Measurements from ENCODE around the gene RGP1. TPM values are rescaled to one million over a fixed set of nuclear protein-coding genes. Genes with fewer than 3 reads are reported as not detected.

The RGP1 gene
- total and polyA plus RNA-seq, 9 of the 15 experiments (the other 6 are each of a cell fraction or from before 2014, with no cell fraction given) = 0.42 to 13.8 (median 6.7) TPM

DNA sequence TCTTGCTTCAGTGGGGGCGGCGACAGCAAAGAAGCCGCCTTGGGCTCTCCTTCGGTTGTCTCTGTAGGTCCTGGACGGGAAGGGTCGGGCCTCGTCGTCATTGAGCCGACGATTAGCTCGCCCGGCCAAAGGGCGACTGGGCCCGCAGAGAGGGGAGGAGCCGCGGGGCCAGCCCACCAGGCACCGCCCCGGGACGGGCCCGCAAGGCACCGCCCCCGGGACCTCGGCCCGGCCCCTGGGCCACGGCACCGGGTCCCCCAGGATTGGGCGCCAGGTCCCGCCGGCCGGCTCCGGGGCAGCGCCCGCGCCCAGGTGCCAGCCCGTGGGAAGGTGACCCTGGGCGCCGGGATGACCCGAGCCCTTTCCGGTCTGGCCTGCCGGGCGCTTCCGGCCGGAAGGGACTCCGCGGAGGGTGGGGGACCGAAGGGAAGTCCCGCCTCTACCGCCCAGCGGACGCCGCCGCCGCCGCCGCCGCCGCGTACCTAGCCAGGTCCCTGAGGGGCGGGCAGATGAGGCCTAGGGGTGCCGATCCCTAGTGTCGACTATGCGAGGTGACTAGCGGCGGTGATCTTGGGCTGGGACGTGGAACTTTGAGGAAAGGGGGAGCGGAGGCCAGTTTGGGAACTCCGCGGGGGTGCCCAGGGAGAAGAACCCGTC is at the start of gene RGP1, which contains the start of gene GBA2 (continued):
- TF ChIP-seq, protein P1, sequence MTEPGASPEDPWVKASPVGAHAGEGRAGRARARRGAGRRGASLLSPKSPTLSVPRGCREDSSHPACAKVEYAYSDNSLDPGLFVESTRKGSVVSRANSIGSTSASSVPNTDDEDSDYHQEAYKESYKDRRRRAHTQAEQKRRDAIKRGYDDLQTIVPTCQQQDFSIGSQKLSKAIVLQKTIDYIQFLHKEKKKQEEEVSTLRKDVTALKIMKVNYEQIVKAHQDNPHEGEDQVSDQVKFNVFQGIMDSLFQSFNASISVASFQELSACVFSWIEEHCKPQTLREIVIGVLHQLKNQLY (CRISPR knock-in tag; conservative IDR thresholded peaks at IDR 0.05) = no peak
- no peak for TF ChIP-seq ELF4 (CRISPR knock-in tag; IDR thresholded peaks at IDR 0.05)
- TF ChIP-seq XRCC5 (IDR thresholded peaks at IDR 0.05; ENCODE audit: low read depth, low read length) = no peak
- TF ChIP-seq, protein P2, sequence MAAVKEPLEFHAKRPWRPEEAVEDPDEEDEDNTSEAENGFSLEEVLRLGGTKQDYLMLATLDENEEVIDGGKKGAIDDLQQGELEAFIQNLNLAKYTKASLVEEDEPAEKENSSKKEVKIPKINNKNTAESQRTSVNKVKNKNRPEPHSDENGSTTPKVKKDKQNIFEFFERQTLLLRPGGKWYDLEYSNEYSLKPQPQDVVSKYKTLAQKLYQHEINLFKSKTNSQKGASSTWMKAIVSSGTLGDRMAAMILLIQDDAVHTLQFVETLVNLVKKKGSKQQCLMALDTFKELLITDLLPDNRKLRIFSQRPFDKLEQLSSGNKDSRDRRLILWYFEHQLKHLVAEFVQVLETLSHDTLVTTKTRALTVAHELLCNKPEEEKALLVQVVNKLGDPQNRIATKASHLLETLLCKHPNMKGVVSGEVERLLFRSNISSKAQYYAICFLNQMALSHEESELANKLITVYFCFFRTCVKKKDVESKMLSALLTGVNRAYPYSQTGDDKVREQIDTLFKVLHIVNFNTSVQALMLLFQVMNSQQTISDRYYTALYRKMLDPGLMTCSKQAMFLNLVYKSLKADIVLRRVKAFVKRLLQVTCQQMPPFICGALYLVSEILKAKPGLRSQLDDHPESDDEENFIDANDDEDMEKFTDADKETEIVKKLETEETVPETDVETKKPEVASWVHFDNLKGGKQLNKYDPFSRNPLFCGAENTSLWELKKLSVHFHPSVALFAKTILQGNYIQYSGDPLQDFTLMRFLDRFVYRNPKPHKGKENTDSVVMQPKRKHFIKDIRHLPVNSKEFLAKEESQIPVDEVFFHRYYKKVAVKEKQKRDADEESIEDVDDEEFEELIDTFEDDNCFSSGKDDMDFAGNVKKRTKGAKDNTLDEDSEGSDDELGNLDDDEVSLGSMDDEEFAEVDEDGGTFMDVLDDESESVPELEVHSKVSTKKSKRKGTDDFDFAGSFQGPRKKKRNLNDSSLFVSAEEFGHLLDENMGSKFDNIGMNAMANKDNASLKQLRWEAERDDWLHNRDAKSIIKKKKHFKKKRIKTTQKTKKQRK (IDR thresholded peaks at IDR 0.05; ENCODE audit: borderline replicate concordance, low read depth, low read length) = no peak
- no peak for TF ChIP-seq ZFPM2 (CRISPR knock-in tag; IDR thresholded peaks at IDR 0.05)
- no peak for TF ChIP-seq SAP30 (IDR thresholded peaks at IDR 0.05; ENCODE audit: borderline replicate concordance, insufficient read depth, low read depth, low read length, poor library complexity, severe bottlenecking)
- TF ChIP-seq ZNF165 (CRISPR knock-in tag; IDR thresholded peaks at IDR 0.05; ENCODE audit: borderline replicate concordance) = no peak
- TF ChIP-seq SP2 (IDR thresholded peaks at IDR 0.05; ENCODE audit: extremely low read depth, low read depth, low read length, poor library complexity, severe bottlenecking) = no peak
- TF ChIP-seq HEY1 (CRISPR knock-in tag; IDR thresholded peaks at IDR 0.05; ENCODE audit: borderline replicate concordance) = no peak
- no peak for TF ChIP-seq ZNF785 (CRISPR knock-in tag; IDR thresholded peaks at IDR 0.05)
- TF ChIP-seq, protein P3, sequence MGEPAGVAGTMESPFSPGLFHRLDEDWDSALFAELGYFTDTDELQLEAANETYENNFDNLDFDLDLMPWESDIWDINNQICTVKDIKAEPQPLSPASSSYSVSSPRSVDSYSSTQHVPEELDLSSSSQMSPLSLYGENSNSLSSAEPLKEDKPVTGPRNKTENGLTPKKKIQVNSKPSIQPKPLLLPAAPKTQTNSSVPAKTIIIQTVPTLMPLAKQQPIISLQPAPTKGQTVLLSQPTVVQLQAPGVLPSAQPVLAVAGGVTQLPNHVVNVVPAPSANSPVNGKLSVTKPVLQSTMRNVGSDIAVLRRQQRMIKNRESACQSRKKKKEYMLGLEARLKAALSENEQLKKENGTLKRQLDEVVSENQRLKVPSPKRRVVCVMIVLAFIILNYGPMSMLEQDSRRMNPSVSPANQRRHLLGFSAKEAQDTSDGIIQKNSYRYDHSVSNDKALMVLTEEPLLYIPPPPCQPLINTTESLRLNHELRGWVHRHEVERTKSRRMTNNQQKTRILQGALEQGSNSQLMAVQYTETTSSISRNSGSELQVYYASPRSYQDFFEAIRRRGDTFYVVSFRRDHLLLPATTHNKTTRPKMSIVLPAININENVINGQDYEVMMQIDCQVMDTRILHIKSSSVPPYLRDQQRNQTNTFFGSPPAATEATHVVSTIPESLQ (CRISPR knock-in tag; IDR thresholded peaks at IDR 0.05) = no peak
- TF ChIP-seq NCOA2 (IDR thresholded peaks at IDR 0.05; ENCODE audit: partially characterized antibody in 2 of 2) = no peak
- no peak for TF ChIP-seq LARP7 (IDR thresholded peaks at IDR 0.05)
- TF ChIP-seq HSF4 (CRISPR knock-in tag; IDR thresholded peaks at IDR 0.05; ENCODE audit: borderline replicate concordance) = no peak
- TF ChIP-seq, protein P4, sequence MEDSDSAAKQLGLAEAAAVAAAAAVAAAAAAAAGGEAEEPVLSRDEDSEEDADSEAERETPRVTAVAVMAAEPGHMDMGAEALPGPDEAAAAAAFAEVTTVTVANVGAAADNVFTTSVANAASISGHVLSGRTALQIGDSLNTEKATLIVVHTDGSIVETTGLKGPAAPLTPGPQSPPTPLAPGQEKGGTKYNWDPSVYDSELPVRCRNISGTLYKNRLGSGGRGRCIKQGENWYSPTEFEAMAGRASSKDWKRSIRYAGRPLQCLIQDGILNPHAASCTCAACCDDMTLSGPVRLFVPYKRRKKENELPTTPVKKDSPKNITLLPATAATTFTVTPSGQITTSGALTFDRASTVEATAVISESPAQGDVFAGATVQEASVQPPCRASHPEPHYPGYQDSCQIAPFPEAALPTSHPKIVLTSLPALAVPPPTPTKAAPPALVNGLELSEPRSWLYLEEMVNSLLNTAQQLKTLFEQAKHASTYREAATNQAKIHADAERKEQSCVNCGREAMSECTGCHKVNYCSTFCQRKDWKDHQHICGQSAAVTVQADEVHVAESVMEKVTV (CRISPR knock-in tag; IDR thresholded peaks at IDR 0.05) = no peak
- no peak for TF ChIP-seq ZNF778 (CRISPR knock-in tag; IDR thresholded peaks at IDR 0.05)
- TF ChIP-seq ZC3H11A (IDR thresholded peaks at IDR 0.05; ENCODE audit: low read depth, low read length) = no peak
- no peak for TF ChIP-seq TEAD4 (IDR thresholded peaks at IDR 0.05; ENCODE audit: low read length)
- TF ChIP-seq TEAD4 (CRISPR knock-in tag; IDR thresholded peaks at IDR 0.05; ENCODE audit: borderline replicate concordance) = no peak
- TF ChIP-seq ARID1B (IDR thresholded peaks at IDR 0.05) = no peak
- TF ChIP-seq CCNT2 (IDR thresholded peaks at IDR 0.05; ENCODE audit: borderline replicate concordance, extremely low read depth, insufficient read length, low read depth, low read length) = no peak
